Measurements from ENCODE around the gene TBXAS1. TPM values are rescaled to one million over a fixed set of nuclear protein-coding genes. Genes with fewer than 3 reads are reported as not detected.
"Not testable (repeated sequence)": the region's sequence is repeated elsewhere in the genome, so short reads cannot be mapped to it uniquely, and the experiment has no call there.

Gene TBXAS1
- total RNA-seq, 1 experiment from 2014 or later, result 2.2 TPM

- H3K4me1 ChIP-seq (replicated peaks; ENCODE audit: insufficient read depth), result no peaks in the 10 kb centered on the region
- no peak for DNase-seq
- H3K9me2 ChIP-seq (ENCODE audit: insufficient read depth), result no peaks in the 10 kb centered on the region
- H3K79me2 ChIP-seq (ENCODE audit: low read depth), result no peaks in the 10 kb centered on the region
- H3K9me3 ChIP-seq (ENCODE audit: insufficient read depth, low read depth), result no peaks in the 10 kb centered on the region
- ChIA-PET CTCF (no interaction called here), POLR2A (ENCODE audit: unreplicated experiment) (no interaction called here)
- H3K4me3 ChIP-seq, result no peak overlapping the region
- H2AFZ ChIP-seq, result no peak overlapping the region
- H3K4me2 ChIP-seq, result no peak overlapping the region
- H3K27me3 ChIP-seq (ENCODE audit: insufficient read depth, low read depth), result 0 out of 2 replicates have a peak, but pooled peaks cover 3% of the 10 kb centered on the region
- H3K36me3 ChIP-seq (ENCODE audit: low read depth), result no peaks in the 10 kb centered on the region
- H4K20me1 ChIP-seq (ENCODE audit: insufficient read depth), result no peaks in the 10 kb centered on the region
- intact Hi-C loops (cut with micrococcal nuclease; ENCODE audit: unreplicated experiment), result no loop called here
- BruUV-seq (replicated peaks), result no TSS peak
- no peaks in the 10 kb centered on the region for H3F3A ChIP-seq (ENCODE audit: insufficient read depth, low read depth)
- H3K27ac ChIP-seq, result no peak overlapping the region
- TF ChIP-seq EZH2 (IDR thresholded peaks at IDR 0.05; ENCODE audit: low read depth), result no peak
- TF ChIP-seq, protein P1, sequence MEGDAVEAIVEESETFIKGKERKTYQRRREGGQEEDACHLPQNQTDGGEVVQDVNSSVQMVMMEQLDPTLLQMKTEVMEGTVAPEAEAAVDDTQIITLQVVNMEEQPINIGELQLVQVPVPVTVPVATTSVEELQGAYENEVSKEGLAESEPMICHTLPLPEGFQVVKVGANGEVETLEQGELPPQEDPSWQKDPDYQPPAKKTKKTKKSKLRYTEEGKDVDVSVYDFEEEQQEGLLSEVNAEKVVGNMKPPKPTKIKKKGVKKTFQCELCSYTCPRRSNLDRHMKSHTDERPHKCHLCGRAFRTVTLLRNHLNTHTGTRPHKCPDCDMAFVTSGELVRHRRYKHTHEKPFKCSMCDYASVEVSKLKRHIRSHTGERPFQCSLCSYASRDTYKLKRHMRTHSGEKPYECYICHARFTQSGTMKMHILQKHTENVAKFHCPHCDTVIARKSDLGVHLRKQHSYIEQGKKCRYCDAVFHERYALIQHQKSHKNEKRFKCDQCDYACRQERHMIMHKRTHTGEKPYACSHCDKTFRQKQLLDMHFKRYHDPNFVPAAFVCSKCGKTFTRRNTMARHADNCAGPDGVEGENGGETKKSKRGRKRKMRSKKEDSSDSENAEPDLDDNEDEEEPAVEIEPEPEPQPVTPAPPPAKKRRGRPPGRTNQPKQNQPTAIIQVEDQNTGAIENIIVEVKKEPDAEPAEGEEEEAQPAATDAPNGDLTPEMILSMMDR (conservative IDR thresholded peaks at IDR 0.05), result no peak
Observed at GRCh38 chr7:139842401-139843210, 13.5 kb downstream of the TBXAS1 start.

- H3K9me3 ChIP-seq (ENCODE audit: insufficient read depth, low read depth); CTCF ChIA-PET; H3K9me2 ChIP-seq (ENCODE audit: insufficient read depth); H3K27ac ChIP-seq; H3F3A ChIP-seq (ENCODE audit: insufficient read depth, low read depth); H2AFZ ChIP-seq; DNase-seq; H3K4me1 ChIP-seq (replicated peaks; ENCODE audit: insufficient read depth); H3K27me3 ChIP-seq (ENCODE audit: insufficient read depth, low read depth); H4K20me1 ChIP-seq (ENCODE audit: insufficient read depth); H3K79me2 ChIP-seq (ENCODE audit: low read depth); H3K4me3 ChIP-seq; POLR2A ChIA-PET (ENCODE audit: unreplicated experiment); H3K4me2 ChIP-seq; BruUV-seq (replicated peaks); H3K36me3 ChIP-seq (ENCODE audit: low read depth); intact Hi-C loops (cut with micrococcal nuclease; ENCODE audit: unreplicated experiment): not testable (repeated sequence)
Observed at GRCh38 chr7:139843211-139843537, 14.1 kb downstream of the TBXAS1 start.

GRCh38 chr7:139844779-139845442 lies 15.8 kb downstream of the TBXAS1 start:
- POLR2A ChIA-PET (ENCODE audit: unreplicated experiment), result no interaction called here
- Histone ChIP-seq H4K20me1 (ENCODE audit: insufficient read depth) (no peaks in the 10 kb centered on the region), H2AFZ (0 out of 2 replicates have a peak overlapping the region, but pooled peaks have one; percentile 41), H3K4me2 (no peak overlapping the region), H3K9me3 (ENCODE audit: insufficient read depth, low read depth) (no peaks in the 10 kb centered on the region), H3K4me1 (replicated peaks; ENCODE audit: insufficient read depth) (no peaks in the 10 kb centered on the region), H3F3A (ENCODE audit: insufficient read depth, low read depth) (no peaks in the 10 kb centered on the region), H3K27ac (no peak overlapping the region), H3K36me3 (ENCODE audit: low read depth) (no peaks in the 10 kb centered on the region), H3K9me2 (ENCODE audit: insufficient read depth) (no peaks in the 10 kb centered on the region), H3K27me3 (ENCODE audit: insufficient read depth, low read depth) (0 out of 2 replicates have a peak, but pooled peaks cover 3% of the 10 kb centered on the region), H3K79me2 (ENCODE audit: low read depth) (no peaks in the 10 kb centered on the region), H3K4me3 (no peak overlapping the region)
- CTCF ChIA-PET, result interaction anchor here (0.6 kb wide), 1 partner anchor 133 kb away, joined by 4 read pairs; no protein-coding TSS in a partner anchor
- intact Hi-C loops (cut with micrococcal nuclease; ENCODE audit: unreplicated experiment), result no loop called here
- no TSS peak for BruUV-seq (replicated peaks)
- TF ChIP-seq EZH2 (IDR thresholded peaks at IDR 0.05; ENCODE audit: low read depth), result no peak
- TF ChIP-seq, protein P1 (conservative IDR thresholded peaks at IDR 0.05), result no peak
- no peak for DNase-seq
